ENCODE results near the gene CASK. TPM values are rescaled to one million over a fixed set of nuclear protein-coding genes. Genes with fewer than 3 reads are reported as not detected.

CASK gene
- total RNA-seq, 4 donors from 2014 or later: 46.9 to 123 (median 78.8) TPM

DNA sequence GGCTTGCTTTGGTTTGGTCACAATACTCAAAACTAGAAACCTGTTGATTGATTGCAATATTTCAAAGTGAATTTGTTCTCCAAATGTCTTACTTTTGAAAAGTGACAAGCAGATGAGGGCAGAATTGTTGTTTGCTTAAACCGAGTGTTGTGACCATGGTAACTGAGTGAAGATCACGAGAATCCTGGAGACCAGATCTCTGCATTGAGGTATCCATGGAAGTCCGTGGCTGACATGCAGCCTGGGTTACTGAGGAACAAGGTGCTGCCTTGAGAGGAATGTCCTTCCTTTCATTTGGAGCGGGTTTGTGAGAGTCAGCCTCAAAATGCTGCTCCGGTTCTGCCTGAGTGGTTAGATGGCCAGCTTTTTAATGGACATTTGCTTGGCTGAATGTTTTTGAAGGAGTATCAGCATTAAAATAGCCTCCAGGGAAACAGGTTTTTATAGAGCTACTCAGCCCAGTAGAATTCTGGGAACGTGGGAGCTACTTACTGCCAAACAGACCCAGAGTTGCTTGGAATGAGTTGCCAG is 444.9 kb downstream of the CASK start:
- Histone ChIP-seq H3K4me1 (no peaks in the 10 kb centered on the region), H3K4me3 (no peak overlapping the region), H3K27ac (no peak overlapping the region), H3K36me3 (no peaks in the 10 kb centered on the region), H3K9me3 (no peaks in the 10 kb centered on the region), H3K27me3 (no peaks in the 10 kb centered on the region)
- DNase-seq: no peak
- TF ChIP-seq, protein P1, sequence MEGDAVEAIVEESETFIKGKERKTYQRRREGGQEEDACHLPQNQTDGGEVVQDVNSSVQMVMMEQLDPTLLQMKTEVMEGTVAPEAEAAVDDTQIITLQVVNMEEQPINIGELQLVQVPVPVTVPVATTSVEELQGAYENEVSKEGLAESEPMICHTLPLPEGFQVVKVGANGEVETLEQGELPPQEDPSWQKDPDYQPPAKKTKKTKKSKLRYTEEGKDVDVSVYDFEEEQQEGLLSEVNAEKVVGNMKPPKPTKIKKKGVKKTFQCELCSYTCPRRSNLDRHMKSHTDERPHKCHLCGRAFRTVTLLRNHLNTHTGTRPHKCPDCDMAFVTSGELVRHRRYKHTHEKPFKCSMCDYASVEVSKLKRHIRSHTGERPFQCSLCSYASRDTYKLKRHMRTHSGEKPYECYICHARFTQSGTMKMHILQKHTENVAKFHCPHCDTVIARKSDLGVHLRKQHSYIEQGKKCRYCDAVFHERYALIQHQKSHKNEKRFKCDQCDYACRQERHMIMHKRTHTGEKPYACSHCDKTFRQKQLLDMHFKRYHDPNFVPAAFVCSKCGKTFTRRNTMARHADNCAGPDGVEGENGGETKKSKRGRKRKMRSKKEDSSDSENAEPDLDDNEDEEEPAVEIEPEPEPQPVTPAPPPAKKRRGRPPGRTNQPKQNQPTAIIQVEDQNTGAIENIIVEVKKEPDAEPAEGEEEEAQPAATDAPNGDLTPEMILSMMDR (IDR thresholded peaks at IDR 0.05): no peak
- no peak for TF ChIP-seq POLR2A (IDR thresholded peaks at IDR 0.05)

DNA sequence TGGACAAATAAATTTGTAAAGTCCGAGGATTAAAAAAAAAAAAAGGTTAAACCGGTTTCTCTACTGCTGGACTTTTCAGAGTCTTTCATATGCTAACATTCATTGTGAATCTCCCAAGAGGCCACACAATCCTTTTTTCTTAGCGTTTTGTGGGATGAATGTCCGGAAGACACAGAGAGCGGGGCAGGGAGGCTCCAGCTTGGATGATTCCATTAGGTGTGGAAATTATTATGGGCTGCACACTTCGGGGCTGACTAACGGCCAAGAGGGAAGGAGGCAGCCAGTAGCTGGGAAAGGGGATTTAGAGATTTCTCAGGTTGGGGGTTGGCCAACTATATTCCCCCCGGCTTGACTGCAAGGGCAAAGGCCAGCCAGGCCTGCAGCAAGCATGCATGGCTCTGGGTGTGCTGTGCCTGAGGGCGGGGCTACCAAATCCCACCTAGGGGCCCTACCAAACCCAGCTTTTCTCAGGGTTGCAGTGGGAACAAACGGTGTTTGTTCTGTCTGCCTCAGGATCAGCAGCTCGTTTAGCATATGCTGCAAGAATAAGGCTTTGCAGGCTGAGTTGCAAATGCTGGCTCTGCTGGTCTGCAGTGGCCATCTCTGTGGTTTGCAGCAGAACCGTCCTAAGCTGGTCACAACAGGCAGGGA is 447.6 kb downstream of the CASK start:
- Histone ChIP-seq H3K9me3 (no peaks in the 10 kb centered on the region), H3K36me3 (no peaks in the 10 kb centered on the region), H3K4me1 (no peaks in the 10 kb centered on the region), H3K4me3 (no peak overlapping the region), H3K27ac (no peak overlapping the region), H3K27me3 (no peaks in the 10 kb centered on the region)
- no peak for DNase-seq
- TF ChIP-seq, protein P1 (IDR thresholded peaks at IDR 0.05): no peak
- TF ChIP-seq POLR2A (IDR thresholded peaks at IDR 0.05): no peak

DNA sequence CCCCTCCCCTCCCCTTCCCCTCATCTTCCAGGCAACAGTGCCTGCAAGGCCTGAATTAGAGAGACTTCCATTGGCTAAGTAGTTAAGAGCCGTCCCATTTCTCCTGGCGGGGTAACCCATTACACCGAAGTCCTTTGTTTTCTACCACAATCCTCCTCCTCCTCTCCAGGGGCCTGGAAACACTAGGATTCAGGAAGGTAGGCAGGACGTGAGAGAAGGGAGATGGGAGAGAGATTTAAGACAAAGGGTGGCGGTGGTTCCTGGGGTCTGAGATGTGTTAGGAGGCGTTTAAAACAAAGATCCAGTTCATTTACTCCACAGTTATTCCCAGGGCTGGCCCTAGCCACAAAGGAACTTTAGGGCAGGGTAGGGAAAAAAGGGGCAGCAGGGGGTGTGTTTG is 448.2 kb downstream of the CASK start:
- no peak for TF ChIP-seq POLR2A (IDR thresholded peaks at IDR 0.05)
- TF ChIP-seq, protein P1 (IDR thresholded peaks at IDR 0.05): no peak
- Histone ChIP-seq H3K36me3 (no peaks in the 10 kb centered on the region), H3K4me3 (no peak overlapping the region)

DNA sequence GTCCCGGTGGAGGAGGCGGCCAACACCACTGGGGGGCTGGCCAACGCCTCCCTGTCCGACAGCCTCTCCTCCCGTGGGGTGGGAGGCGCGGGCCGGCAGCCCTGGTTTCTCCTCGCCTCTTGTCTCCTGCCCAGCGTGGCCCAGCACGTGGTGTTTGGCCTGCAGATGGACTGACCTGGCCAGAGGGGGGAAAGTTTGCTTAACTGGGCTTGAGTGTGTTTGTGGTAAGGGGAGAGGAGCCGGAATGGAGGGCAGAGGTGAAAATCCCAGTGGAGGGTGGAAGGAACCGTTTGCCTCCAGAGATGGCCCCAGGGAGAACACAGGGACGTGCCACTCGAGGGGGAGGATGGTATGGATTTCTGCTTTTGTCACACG is 448.6 kb downstream of the CASK start:
- H3K4me3 ChIP-seq: no peak overlapping the region
- H3K4me1 ChIP-seq: no peaks in the 10 kb centered on the region
- no peak for DNase-seq
- TF ChIP-seq POLR2A (IDR thresholded peaks at IDR 0.05): no peak
- TF ChIP-seq, protein P1 (IDR thresholded peaks at IDR 0.05): no peak
- H3K36me3 ChIP-seq: no peaks in the 10 kb centered on the region
- no peak overlapping the region for H3K27ac ChIP-seq
- no peaks in the 10 kb centered on the region for H3K27me3 ChIP-seq
- no peaks in the 10 kb centered on the region for H3K9me3 ChIP-seq

More for the DNA sequence above, 448.2 kb downstream of the CASK start:
- Histone ChIP-seq H3K27ac (no peak overlapping the region), H3K27me3 (no peaks in the 10 kb centered on the region), H3K9me3 (no peaks in the 10 kb centered on the region), H3K4me1 (no peaks in the 10 kb centered on the region)
- DNase-seq: no peak

DNA sequence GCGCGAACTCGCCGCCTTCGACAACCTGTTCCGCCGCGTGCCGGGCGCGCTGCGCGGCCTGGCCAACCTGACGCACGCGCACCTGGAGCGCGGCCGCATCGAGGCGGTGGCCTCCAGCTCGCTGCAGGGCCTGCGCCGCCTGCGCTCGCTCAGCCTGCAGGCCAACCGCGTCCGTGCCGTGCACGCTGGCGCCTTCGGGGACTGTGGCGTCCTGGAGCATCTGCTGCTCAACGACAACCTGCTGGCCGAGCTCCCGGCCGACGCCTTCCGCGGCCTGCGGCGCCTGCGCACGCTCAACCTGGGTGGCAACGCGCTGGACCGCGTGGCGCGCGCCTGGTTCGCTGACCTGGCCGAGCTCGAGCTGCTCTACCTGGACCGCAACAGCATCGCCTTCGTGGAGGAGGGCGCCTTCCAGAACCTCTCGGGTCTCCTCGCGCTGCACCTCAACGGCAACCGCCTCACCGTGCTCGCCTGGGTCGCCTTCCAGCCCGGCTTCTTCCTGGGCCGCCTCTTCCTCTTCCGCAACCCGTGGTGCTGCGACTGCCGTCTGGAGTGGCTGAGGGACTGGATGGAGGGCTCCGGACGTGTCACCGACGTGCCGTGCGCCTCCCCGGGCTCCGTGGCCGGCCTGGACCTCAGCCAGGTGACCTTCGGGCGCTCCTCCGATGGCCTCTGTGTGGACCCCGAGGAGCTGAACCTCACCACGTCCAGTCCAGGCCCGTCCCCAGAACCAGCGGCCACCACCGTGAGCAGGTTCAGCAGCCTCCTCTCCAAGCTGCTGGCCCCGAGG is 449.2 kb downstream of the CASK start:
- Histone ChIP-seq H3K9me3 (no peaks in the 10 kb centered on the region), H3K4me3 (no peak overlapping the region), H3K27me3 (no peaks in the 10 kb centered on the region), H3K4me1 (no peaks in the 10 kb centered on the region), H3K36me3 (no peaks in the 10 kb centered on the region), H3K27ac (no peak overlapping the region)
- TF ChIP-seq POLR2A (IDR thresholded peaks at IDR 0.05): no peak
- TF ChIP-seq, protein P1 (IDR thresholded peaks at IDR 0.05): no peak
- DNase-seq: no peak

Data from Peyer's patch (tissue), 4 donors.